GM18508 (cell line): Measurements from ENCODE around the gene CUL9.

Experiments
- ATAC-seq: cut with Tn5 transposase; IDR thresholded peaks from one replicate; pipeline ENCODE4 v1.9.1; 2021; ENCODE audit warnings: moderate number of reproducible peaks; ENCODE audit not compliant: insufficient read depth, unreplicated experiment

CUL9 gene

DNA sequence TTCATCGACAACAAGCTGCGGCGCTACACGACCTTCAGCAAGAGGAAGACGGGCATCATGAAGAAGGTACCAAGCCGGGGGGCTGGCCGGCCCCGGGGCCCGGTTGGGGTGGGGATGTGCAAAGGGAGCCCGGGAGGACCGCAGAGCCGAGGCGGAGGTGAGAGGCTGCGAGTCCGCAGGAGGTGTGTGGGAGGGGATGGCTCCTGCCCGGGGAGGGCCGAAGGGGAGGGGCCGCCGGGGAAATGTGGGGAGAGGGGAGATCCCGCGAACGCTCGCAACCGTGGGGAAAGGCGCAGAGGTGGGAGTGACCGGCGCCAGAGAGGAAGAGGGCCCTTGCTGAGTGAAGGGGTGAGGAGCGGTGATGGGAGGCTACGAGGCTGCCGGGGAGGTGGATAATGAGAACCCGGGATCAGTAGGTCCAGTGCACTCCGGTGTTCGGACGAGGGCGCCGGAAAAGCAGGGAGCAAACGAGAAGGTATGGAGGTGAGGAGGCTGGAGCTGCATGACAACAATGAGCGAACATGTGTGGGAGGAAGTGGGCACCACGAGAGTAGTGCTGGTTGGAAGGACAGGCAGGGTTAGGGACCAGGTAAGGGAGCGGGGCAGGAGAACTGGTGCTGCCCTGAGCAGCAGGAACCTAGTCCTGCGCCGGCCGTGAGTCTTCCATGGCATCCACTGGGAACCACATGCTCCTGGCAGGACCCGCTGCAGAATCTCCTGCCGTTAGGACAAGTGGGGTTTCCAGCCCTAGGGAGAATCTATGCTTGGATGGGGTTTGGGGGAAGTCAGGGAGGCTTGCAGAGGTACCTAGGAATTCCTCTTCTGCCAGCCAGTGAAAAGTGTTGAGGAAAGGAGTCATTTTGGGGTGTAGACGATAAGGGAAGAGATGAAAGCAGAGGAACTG is 9.6 kb upstream of the CUL9 start:
- ATAC-seq, result no peak

DNA sequence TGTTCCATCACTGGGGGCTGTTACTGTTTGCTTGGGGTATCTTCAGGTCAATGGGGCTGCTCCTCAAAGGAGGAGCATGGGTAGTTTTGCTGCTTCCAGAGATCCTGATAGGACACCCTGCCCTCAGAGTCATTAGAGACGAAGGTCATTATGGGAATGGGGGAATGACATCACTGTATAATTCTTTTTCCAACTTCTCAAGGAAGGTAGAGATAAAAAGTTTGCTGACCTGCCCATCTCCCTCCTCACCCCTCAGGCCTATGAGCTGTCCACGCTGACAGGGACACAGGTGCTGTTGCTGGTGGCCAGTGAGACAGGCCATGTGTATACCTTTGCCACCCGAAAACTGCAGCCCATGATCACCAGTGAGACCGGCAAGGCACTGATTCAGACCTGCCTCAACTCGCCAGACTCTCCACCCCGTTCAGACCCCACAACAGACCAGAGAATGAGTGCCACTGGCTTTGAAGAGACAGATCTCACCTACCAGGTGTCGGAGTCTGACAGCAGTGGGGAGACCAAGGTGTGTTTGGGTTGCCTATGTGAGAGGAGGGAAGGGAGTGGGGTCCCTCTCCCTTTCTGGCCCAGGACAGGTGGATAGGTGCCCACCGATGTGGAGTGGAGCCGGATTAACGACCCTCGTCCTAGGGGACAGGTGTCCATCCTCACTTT is 8.3 kb upstream of the CUL9 start:
- ATAC-seq, result no peak

DNA sequence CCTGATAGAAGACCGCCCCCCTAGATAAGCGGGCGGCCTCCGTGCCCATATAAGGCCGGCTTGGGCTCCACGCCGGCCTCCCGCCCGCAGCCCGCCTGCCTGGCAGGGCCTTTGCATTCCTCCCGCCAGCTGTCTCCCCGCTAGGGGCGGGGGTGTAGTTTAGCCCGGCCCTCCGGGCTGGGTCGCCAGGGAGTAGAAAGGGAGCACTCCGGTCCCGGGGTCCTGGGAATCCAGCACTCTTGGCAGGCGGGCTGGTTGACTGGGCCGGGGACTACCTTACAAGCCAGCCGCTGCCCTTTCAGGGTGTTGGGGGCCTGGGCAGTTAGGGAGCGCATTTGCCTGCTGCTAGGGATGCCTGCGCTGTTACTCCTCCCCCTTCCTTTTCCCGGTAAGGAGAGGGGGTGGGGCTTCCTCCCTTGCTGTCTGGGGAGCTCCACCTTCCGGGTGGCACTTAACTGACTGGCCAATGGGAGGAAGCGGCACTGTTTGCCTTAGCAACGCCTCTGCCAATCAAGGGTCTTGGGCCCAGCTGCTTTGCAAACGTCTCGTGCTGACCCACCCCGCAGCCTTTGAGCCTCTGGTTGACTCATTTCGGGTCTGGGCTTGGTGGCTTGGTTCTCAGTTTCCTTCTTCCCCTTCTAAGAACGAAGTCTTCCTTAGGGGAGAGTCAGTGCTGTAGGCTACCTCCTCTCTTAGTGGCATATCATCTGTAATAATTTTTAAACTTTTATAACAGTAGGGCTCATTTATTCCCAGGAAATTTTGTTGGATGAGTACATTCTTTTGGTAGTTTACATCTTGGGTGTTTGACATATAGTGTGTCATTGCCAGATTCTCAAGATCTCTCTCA is 7.5 kb upstream of the CUL9 start:
- ATAC-seq, result peak; percentile 54

DNA sequence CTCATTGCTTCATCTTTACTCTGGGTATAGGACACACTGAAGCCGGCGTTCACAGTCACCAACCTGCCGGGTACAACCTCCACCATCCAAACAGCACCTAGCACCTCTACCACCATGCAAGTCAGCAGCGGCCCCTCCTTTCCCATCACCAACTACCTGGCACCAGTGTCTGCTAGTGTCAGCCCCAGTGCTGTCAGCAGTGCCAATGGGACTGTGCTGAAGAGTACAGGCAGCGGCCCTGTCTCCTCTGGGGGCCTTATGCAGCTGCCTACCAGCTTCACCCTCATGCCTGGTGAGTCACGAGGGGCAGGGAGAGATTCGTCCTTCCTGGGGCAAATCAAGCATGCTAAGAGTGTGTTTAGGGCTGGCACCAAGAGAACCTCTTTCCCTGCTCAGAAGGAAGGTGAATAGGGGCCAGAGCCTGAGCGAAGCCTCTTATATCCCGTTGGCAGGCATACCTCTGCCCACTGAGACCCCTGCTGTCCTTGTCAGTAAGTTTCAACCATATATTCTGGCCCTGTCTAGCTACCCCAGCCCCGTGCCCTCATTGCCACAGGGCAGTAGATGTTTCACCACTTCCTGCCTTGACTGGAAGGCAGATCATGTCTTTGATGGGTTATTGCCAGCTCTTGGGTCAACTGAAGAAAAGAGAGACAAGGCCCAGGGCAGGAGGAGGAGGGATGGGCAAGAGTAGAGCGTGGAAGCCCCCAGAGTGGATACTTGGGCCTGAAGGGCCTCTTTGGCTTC is 6.1 kb upstream of the CUL9 start:
- no peak for ATAC-seq

DNA sequence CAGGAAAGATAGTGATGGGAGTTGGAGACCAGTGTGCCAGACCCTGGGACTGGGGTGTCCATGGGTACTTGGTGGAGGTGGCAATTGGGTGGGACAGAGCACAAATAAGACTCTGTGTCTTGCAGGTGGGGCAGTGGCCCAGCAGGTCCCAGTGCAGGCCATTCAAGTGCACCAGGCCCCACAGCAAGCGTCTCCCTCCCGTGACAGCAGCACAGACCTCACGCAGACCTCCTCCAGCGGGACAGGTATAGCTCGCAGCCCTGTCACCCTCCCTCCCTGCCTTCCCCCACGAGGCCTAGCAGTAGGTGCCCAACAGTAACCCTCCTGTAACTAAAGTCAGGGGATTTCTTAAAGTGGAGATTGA is 5.6 kb upstream of the CUL9 start:
- ATAC-seq, result no peak

DNA sequence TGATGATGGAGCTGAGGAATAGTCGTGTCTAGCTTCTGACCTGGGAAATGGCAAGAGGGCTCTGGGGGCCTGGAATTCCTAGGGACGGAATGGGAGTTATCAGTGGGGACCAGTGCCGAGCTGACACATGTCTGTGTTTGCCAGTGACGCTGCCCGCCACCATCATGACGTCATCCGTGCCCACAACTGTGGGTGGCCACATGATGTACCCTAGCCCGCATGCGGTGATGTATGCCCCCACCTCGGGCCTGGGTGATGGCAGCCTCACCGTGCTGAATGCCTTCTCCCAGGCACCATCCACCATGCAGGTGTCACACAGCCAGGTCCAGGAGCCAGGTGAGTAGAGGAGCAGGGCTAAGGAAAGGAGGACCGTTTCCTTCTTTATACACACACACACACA is 3.8 kb upstream of the CUL9 start:
- ATAC-seq, result no peak

DNA sequence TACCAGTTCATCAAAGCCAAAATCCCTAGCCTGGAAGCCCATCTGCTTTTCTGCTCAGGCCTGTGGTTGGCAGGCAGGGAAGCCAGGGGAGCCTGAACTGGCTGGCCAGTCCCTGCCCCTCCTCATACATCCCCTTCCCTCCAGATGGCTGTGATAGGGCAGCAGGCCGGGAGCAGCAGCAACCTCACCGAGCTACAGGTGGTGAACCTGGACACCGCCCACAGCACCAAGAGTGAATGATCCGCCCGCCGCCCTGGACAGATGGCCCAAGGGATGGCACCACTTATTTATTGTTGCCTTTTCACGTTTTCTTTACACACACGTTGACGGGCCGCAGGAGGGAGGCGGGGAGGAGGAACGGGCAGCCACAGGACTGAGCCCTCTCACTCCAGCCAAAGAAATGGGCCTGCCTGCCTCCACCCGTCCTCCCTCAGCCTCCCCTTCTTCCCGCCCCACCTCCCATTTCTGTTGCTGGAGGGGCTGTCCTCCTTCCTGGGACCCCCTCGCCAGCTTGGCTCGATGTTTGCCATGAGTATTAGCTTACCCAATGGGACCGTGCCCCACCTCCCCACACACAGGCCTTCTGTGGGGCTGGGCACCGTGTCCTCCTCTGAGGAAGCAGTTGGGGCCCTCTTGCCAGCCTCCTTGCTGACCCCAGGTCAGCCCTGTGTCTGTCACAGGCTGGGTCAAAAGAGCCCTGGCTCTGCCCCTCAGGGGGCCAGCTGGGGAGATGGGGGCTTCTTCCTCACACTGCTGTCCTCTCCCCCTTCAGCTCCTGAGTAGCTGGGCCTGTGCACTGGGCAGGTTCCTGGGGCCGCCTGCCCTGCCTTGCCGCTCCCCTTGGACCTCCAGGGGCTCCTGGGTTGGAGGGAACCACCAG is 2.8 kb upstream of the CUL9 start:
- no peak for ATAC-seq

DNA sequence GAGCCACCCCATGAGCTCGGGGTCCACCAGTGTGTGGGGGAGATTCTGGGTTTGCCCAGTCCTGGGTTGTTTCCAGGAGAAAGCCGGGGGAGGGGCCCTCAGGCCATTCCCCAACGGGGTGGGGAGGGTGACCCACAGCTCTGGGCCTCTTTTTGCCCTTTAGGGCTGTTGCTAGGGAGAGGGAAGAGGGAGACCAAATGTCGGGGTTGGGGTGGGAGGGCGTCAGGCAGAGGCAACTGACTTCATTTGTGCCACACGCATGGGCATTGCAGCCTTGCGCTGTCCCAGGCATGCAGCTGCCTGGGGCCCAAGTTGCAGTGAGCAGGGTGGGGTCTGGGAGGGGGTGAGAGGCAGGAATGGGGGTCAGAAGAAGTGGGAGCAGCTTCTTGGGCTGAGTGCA is 1.9 kb upstream of the CUL9 start:
- ATAC-seq, result no peak

DNA sequence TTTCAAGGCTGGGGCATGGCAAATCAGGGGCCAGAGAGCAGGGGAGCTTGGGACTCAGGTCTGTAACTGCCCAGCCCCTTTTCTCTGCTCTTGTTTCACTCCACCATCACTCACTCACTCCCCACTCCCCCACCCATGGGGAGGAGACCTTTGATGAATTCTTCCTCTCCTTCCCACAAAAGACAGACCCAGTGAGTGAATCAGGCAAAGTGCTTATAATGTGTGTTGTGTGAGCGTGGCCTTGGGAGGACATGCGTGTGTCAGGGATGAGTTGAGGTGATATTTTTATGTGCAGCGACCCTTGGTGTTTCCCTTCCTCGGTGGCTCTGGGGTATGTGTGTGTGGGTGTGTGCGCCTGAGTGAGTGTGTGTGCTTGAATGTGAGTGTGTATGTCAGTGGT is 1.0 kb upstream of the CUL9 start:
- no peak for ATAC-seq

DNA sequence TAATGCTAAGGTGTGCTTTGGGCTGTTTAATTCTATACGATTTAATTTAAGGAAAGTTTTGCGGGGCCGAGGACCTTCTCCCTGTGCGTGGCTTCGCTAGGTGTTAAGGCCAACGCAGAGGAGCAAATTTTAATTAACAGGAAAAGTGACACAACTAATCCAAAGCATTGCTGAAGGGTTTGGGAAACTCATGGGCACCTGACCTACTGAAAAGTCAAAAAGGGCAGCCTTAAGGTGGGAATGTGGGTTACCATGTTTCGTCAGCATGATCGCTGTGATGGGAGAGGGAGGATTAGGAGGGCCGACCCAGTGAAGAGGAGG is 415 bp upstream of the CUL9 start:
- ATAC-seq, result no peak

DNA sequence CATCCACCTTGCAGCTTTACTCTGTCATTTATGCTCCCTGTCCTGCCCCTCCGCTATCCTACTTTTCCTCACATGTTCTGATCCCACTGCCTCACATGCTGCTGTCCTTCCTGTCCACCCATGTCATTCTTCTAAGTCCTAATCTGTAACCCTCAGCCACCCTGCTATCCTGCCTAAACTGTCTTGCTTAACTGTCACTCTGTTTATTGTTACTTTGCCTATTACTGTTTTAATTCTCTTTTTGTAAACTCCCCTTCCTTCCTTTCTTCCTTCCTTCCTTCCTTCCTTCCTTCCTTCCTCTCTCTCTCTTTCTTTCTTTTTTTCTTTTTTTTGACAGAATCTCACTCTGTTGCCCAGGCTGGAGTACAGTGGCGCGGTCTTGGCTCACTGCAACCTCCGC is 1.4 kb downstream of the CUL9 start:
- no peak for ATAC-seq

DNA sequence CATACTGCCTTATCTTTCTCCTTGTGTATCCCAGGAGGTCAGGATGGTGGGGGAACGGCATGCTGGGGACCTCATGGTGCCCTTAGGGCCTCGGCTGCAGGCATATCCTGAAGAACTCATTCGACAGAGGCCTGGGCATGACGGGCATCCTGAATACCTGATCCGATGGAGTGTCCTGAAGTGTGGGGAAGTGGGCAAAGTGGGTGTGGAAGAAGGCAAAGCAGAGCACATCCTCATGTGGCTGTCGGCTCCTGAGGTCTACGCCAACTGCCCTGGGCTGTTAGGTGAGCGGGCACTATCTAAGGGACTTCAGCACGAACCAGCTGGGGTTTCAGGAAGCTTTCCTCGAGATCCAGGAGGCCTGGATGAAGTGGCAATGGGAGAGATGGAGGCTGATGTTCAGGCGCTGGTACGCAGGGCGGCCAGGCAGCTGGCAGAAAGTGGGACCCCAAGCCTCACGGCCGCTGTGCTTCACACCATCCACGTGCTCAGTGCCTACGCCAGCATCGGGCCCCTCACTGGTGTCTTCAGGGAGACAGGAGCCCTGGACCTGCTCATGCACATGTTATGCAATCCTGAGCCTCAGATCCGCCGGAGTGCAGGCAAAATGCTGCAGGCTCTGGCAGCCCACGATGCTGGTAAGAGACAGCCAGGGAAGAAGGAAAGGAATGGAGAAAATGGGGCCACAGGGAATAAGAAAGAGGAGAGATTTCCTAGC is 2.4 kb downstream of the CUL9 start:
- ATAC-seq, result no peak

DNA sequence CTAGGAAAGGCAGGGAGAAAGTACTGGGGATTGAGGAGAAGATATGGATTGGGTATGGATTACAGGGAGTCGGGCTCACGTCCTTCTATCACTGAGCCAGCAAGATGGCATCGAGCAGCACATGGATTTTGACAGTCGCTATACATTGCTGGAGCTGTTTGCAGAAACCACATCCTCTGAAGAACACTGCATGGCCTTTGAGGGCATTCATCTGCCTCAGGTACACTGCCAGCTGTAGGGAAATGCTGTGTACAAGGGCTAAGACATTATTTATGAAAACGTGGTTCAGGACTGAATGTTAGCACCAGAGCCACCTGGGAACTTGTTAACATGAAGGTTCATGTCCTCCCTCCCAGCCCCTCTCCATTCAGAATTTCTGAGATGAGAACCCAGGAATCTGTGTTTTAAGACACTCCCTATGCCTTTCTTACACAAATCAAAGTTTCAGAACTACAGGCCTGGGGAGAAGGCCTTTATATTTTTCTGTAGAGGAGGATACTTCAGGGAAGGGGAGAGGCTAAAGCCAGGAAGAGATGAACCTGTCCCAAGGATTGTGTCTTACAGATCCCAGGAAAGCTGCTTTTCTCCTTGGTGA is 3.5 kb downstream of the CUL9 start:
- no peak for ATAC-seq

DNA sequence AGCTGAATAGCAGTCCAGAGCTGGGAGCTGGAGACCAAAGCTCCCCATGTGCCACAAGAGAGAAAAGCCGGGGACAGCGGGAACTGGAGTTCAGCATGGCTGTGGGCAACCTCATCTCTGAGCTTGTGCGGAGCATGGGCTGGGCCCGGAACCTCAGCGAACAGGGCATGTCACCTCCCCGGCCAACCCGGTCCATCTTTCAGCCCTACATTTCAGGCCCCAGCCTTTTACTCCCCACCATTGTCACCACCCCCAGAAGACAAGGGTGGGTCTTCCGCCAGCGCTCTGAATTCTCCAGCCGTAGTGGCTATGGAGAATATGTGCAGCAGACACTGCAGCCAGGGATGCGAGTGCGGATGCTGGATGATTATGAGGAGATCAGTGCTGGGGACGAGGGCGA is 4.0 kb downstream of the CUL9 start:
- no peak for ATAC-seq

DNA sequence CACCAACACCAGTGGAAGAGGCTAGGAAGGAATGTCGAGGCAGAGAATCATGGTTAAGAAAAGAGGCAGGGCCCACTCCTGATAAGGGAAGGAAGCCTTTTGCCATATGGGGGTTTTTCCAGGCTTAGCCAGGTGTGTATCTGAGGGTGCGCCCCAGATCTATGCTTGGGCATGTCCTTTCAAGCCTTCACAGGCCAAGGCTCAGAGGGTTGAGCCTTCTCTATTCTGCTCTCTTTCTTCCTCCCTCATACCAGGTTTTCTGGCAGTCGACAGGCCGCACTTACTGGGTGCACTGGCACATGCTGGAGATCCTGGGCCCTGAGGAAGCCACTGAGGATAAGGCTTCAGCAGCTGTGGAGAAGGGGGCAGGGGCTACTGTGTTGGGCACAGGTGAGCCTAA is 4.7 kb downstream of the CUL9 start:
- ATAC-seq, result no peak

DNA sequence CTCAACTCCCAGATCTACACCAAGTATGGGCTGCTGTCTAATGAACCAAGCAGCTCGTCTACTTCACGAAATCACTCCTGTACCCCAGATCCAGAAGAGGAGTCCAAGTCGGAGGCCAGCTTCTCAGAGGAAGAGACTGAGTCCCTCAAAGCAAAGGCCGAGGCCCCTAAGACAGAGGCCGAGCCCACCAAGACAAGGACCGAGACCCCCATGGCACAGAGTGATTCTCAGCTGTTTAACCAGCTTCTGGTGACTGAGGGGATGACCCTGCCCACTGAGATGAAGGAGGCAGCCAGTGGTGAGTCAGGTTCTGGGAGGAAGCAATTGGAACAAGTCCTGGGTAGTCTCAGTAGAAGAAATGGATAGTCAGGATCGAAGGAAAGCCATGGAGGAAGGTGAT is 5.8 kb downstream of the CUL9 start:
- ATAC-seq, result no peak

DNA sequence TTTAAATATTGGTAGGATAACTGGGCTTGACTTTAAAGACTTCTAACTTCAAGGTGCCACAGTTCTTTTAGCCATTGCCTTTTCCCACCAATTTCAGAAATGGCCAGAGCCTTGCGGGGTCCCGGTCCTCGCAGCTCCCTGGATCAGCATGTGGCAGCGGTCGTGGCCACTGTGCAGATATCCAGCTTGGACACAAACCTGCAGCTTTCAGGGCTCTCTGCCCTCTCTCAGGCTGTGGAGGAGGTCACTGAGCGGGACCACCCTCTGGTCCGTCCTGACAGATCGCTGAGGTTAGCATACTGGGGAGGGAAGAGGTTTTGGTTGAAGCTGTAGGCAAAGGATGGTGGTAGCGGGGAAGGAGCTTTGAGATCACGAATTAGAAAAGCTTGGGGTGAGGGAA is 6.4 kb downstream of the CUL9 start:
- no peak for ATAC-seq

DNA sequence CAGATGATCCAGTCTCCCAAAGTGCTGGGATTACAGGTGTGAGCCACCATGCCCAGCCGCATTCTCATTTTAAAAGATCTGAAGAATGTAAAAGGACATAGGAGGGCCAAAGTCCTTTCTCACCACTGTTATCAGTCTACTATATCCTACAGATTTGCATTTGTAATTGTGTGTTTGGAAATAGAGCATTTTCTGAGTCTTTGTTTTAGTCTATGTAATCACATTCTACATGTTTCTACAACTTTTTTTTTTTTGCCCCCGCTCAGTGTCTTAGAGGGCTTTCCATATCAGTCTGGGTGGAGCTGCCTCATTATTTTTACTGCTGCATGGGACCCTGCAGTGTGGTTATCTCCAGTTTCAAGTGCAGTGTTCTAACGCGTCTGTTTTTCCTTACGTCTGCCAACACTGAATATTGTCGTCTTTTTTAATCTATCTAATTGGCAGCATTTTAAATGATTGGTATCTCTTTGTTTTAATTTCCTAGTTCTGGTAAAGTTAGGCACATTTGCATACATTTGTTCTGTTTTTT is 7.8 kb downstream of the CUL9 start:
- ATAC-seq, result no peak
